Endothelial cell of hepatic sinusoid (primary cell): Measurements from ENCODE around the gene NOXO1.
"Not testable (repeated sequence)": the region's sequence is repeated elsewhere in the genome, so short reads cannot be mapped to it uniquely, and the experiment has no call there.

Source experiments
- in situ Hi-C: cut with HindIII; loops from 2 replicates; pipeline ENCODE4 v1.10.0; 2017; ENCODE audit warnings: low sequenced_read_pairs

NOXO1 gene

DNA sequence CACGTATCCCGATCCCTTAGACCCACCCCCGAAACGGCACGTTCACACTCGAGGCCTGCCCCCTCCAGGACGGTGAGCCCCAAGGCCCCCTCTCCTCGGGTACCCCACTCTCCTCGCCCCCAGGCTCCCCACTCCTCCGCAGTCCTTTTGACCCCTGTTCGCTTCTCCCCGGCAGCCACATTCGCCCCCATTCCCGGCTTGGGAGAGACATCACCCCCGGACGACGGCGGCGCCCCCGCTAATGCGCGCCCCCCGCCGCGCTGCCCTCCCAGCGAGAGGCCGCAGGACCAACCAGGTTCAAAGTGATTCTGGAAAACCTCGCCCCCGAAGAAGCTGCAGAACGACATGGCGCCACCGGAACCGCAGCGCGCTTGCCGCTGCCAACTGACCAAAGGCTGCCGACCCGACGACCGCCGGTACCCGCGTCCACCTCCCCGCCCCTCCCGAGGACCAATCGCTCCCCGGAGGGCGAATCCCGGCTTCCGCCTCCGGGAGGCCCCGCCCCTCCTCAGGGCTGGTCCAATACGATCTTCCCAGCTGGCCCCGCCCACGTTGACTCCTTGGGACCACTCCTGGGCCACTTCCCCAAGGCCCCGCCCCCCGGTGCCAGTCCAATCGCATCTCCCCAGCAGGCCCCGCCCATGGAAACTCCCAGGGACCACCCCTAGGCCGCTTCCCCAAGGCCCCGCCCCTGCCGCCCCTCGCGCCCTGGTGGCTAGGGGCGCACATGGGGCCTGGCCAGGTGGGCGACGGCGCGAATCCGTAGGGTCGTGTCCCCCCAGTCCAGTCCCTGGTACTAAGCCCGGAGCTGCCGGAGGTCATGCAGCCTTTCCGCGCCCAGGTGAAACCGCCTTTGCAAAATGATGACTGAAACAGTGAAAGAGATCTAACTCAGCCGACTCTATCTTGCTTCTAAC, 38.2 kb downstream of the NOXO1 start, which contains the start of gene MSRB1:
Gene MSRB1 (minus strand): TSS at position 390 of the 917 bp plus-strand sequence. CDS start 43 bp downstream, at position 347.
- in situ Hi-C loops: no loop called here

DNA sequence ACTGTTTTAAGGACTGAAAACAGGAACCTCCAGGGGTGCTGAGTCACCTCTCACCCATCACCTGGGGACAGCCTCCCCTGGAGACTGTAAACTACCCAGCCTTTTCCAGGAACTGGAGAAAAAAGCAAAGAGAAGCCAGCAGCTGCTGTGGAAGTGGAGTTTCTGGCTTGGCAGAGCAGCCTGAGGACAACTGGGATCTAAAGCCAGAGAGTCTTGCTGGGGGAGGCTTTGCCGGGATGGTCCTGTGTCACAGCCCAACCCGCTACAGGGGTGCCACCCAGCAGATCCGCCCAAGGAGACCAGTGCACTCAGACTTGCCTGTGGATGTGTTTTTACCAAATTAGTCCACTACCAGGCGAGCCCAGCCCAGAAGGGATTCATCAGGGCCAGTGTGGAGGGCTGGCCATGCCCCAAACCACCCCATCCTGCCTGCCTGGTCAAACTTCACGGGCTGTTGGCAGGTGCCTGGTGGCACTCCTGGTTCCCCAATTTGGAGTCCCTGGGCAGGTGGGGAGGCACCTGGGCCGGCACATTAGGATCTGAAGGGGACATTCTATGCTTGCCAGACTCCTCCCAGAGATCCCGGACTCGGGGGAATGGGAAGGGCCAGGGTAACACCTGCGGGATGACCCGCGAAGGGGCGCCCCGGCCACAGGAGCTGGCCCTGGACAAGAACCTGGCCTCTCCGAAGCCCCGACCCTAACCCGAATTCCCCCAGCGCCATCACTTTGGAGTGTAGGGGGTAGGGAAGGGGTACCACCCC, 39.0 kb downstream of the NOXO1 start:
- in situ Hi-C loops: no loop called here

DNA sequence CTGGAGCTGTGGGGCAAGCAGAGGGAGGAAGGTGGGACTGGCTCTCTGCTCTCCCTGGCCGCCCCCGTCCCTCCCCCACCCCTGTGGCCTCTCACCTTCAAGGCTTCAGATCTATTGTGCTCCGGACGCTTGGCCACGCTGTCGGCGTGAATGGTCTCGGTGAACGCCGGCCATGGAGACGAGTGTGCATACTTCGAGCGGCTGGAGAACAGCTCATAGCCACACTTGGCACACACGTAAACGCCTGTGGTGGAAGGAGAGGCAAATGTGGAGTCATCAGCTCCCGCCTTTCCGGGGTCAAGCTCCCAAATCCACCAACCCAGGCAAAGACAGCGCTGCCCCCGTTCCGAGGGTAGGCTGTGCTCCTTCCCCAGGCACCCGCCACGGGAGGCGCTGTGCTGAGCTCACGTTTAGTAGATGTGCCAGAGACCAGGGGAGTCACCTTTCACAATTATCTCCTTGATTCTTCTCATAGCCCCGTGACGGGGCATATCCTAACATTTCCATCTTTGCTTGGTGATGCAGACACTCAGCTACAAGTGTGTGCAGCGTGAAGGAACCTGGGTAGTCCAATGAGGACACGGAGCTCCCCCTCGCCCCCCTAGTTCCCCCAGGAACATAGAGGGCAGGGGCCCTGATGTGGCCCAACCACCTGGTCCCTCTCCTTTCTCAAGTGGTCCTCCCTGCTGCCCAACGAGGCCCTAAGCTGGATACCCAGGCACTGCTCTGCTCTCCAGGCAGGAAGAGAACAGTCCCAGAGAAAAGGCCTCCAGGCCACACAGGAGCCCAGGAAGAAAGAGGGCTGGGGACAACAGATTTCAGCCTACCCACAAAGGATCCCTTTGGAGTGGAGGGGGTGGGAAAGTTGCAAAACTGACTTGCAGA, 39.9 kb downstream of the NOXO1 start:
- in situ Hi-C loops: no loop called here

DNA sequence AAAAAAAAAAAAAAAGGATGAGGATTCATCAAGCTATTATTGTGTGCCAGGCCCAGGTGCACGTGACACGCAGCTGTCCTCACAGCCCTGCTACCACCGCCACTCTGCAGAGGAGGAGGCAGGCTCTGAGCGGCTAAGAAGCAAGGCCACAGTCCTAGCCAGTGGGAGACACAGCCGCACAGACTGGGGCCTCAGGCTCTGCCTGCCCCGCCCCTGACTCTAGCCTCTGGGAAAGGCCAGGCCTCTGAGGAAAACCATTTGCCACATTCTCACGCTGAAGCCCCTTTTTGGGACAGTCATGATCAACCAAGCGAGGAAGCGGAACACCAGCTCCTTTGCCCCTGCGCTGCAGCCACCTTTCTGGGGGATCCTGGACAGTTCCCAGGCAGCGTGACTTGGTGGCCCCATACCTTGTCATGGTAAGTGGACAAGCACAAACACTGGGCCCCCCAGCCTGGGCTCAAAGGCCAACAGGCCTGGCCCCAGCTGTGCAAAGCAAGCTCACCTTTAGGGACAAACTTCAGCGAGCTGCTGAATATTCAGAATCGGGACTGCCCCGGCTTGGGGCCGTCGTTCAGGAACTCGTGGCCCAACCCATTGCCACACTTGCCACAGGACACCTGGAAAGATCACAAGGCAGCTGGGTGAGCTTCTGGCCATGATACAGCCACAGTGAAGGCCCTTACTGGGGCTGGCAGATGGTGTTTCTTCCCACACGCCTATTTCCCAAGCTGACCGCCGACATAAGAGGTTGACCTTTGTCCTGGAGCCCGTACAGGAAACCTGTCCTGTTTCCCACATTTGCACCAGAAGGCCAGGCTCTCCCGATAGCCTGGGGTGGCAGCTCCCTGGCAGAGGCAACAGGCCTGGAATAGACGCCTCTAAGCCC, 40.8 kb downstream of the NOXO1 start:
- in situ Hi-C loops: no loop called here

DNA sequence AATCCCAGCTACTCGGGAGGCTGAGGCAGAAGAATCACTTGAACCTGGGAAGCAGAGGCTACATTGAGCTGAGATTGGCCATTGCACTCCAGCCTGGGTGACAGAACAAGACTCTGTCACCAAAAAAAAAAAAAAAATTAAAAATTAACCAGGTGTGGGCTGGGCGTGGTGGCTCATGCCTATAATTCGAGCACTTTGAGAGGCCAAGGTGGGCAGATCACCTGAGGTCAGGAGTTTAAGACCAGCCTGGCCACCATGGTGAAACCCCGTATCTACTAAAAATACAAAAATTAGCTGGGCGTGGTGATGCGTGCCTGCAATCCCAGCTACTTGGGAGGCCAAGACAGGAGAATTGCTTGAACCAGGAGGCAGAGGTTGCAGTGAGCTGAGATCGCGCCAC, 41.4 kb downstream of the NOXO1 start:
- in situ Hi-C loops: not testable (repeated sequence)

DNA sequence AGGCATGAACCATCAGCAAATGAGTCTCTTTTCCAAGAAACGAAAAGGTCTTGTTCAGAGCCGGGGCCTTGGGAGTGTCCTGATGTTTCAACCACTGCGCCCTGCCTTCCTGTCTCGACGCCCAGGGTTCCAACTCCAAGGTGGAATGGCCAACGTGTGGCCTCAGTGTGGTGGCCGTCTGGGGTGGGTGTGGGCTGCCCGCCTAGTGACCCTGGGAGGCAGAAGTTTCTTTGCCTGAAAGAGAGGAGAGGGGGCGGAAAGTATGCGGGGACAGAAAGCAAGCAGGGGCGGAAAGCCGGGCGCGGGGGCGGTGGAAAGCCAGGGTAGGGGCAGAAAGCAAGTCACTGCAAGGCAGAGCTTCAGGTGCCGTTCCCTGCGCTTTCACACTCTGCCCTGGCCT, 42.4 kb downstream of the NOXO1 start:
- in situ Hi-C loops: no loop called here

DNA sequence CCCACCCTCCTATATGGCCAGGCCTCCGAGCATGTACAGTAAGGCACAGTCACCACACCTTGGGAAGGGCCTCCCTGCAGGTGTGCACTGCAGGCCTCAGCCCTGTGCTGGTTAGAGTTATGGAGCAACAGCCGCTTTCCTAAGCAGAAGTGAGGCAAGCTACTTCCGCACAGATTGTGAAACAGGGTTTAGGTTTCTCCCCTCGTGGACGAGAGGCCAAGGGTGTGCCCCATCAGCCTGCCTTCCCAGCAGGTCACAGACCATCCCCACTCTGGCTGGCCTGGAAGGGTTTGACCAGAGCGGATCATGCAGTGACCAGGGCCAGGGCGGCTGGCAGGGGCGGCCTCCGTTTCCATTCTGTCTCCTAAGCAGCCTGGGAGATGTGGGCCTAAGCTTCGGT, 43.0 kb downstream of the NOXO1 start:
- in situ Hi-C loops: no loop called here

DNA sequence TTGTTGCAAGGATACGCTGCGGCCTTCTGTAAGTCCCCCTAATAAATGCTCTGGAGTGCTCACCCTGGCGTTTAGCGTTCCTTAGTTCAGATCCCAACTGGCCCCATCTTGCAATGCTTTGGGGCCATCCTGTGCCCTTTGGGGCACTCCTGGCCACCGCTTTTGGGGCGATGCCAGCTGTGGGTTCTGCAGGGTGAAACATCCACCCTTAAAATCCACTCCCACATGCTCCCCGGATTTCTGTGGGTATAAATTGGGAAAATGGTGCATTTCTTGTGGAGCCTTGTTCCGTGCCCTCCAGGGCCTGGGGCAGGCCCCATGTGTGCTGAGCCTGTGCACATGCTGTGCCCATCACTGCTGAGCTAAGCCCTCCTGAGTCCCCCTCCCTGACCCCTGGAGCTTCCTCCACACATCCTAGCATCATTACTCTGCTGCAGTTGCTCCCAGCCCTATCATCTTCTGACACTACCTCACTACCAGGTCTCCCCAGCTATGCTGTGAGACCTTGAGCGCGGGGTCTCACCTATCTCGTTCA, 44.3 kb downstream of the NOXO1 start:
- in situ Hi-C loops: no loop called here

DNA sequence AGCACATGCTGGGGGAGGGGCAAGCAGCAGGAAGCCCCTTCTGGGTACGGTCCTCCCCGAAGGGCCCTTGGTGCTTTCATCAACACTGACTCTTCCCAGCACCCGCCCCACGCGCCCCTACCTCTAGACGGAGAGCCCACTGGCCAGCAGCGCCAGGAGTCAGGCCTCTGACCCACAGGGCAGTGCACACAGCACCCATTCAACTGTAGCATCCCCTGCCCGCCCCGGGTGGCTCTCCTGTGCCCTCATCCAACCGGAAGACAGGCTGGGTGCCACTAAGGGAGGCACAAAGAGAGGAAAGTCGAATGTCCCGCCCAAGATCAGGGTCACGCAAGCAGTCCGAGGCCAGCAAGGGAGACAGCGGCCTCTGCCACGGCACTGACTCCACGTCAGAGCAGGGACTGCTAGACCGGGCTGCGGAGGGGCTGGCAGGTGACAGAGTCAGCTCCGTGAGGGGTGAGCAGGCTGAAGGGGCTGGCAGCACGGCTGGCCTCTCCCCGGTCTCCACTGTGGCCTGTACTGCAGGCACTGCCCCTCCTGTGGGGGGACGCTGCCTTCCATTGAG, 48.1 kb downstream of the NOXO1 start:
- in situ Hi-C loops: no loop called here

DNA sequence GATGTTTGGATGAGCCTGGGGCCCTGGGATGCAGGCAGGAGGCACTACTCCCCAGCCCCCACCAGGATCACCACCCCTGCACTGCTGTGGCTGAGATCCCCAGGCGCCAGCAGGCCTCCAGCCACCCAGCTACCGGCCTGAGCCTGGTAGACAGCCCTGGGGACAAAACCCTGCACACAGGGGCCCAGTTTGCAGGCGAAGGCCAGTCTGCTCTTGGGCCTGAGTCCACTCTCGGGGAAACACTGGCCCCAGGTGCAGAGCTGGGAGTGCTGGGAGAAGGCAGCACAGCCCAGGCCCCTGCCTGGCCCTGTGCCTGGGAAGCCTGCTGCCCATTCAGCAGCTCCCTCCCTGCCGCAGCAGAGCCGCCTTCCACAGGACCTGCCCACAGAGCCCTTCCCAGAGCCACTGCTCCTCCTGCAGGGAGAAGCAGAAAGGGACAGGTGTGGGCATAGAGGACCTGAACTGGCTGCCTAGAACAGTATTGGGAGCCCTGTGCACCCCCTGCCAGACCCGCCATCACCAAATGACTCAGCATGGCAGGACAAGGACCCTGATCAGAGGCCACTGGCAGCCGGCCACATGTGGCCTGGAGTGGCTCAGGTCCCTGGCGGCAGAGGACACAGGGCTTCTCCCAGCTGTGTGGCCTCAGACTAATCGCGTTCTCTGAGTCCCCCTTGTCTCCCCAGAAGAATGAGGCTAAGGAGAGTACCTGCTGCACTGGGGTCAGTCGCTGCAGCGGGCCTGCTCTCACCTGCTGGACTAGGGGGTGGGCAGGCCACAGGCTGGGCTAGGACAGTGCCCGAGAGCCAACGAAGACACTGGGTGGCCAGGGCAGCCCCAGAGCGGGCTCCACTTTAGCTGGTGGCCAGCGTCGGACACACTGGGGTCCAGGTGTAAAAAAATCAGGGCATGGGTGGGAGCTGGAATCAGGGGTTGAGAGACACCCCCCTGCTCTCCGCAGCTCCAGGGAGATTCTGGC, 48.9 kb downstream of the NOXO1 start:
- in situ Hi-C loops: no loop called here

DNA sequence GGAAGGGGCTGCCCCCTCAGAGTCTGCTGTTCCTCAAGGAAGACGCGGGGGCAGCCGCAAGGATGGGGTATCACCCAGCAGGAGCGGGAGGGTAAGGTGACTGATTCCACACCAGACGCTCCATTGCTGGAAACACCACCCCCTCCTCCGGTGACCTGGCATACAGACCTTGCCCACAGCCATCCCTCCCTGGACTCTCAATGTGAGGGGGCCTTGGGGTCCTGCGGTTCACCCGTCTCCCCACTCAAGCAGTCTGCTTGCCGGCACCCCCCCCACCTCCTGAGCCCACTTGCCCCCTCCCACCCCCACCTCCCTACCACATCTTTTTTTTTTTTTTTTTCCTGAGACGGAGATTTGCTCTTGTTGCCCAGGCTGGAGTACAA, 50.9 kb downstream of the NOXO1 start:
- in situ Hi-C loops: no loop called here

DNA sequence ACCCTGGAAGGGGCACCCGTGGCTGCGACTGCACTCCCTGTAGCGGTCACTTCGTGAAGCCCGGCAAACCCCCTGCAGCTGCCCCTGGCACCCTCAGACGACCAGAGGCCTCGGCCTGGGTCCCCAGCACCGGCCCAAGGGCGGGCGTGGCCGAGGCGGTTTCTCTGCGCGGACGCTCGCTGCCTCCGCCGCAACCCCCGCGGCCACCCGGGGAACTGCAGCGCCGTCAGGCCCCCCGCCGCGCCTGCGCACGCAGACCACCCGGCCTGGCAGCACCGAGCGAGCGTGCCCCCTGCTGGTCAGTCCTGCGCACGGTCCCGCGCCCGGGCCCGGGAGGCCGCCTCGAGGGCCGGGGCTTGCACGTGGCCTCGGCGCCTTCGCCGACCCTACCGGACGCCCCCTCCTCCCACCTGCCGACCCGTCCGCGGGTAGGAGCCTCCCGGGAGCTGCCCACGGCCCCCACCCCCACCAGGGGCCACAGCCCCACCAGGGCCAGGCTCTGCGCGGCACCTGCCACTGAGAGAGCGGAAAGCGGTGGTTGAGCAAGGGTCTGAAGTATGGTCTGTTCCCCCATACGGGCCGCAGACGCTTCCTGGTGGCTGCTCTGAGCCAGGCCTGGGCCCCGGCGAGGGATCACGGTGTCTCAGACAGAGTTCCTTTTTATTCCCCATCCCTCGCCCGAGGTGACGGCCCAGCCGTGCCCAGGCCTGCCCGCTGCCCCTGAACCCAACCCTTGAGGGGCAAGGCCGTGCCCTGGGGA, 51.5 kb downstream of the NOXO1 start:
- in situ Hi-C loops: no loop called here

DNA sequence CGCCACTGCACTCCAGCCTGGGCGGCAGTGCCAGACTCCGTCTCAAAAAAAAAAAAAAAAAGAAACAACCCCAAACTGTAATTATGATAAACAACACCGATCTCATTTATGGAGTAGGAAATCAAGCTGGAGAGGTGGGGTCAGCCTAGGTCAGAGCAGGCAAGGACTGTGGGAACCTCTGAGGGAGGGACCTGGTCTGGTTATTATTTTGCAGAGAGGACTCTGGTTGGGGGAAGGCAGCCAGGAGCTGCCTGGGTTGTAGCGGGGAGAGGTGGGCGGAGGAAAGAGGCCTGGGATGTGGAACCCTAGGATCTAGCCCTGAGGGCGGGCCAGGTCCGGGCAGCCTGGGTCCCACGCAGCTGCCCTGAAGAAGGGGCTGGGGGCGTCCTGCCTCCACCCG, 52.2 kb downstream of the NOXO1 start:
- in situ Hi-C loops: no loop called here
